ENCODE data around the gene ADK. TPM values are rescaled to one million over a fixed set of nuclear protein-coding genes. Genes with fewer than 3 reads are reported as not detected.

The ADK gene
- total and polyA plus RNA-seq, 7 donors = 17.8 to 32.3 (median 23.6) TPM

DNA sequence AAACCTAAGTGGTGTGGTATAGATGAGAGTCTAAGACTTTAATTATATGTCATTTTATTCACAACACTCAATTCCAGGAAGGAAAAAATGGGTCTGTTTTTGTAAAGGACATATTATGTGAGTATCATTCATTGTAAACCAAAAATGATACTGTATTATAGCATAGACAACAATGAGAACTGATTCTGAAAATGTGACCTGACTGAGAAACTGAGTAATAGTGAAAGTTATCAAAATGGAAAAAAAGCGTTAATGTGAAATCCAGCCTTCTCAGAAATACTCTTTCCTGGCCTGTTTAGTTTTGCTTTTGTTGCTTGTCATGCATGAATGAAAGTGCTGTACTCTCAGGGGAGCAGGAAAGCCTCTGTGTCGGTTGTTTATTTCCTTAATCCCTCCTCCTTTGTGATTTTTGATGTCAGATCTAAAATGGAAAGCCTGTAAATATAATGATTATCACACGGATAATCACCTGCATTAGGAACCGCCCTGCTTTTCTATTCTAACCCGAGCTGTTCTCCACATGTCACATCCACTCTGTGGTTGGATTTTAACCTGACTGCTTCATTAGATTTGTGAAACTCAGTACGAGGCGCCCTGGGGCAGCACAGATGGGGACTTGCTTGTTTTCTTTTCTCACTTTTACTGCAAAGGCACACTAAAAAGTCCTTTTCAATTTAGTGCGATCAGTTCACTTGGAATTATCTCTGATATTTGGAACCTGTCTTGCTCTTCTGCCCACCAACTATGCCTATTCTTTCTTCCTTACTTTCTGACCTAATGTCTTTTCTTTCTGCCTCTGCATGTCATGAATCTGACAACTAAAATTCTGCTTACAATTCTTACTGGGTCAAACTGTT lies 434.4 kb downstream of the ADK start:
- TF ChIP-seq, protein P1, sequence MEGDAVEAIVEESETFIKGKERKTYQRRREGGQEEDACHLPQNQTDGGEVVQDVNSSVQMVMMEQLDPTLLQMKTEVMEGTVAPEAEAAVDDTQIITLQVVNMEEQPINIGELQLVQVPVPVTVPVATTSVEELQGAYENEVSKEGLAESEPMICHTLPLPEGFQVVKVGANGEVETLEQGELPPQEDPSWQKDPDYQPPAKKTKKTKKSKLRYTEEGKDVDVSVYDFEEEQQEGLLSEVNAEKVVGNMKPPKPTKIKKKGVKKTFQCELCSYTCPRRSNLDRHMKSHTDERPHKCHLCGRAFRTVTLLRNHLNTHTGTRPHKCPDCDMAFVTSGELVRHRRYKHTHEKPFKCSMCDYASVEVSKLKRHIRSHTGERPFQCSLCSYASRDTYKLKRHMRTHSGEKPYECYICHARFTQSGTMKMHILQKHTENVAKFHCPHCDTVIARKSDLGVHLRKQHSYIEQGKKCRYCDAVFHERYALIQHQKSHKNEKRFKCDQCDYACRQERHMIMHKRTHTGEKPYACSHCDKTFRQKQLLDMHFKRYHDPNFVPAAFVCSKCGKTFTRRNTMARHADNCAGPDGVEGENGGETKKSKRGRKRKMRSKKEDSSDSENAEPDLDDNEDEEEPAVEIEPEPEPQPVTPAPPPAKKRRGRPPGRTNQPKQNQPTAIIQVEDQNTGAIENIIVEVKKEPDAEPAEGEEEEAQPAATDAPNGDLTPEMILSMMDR (IDR thresholded peaks at IDR 0.05) = no peak
- Histone ChIP-seq H3K27me3 (ENCODE audit: insufficient read depth in 3 of 3, low read length in 2 of 3) (no peaks in the 10 kb centered on the region), H3K9me3 (no peaks in the 10 kb centered on the region), H3K4me3 (peak overlapping the region; percentile 46), H3K36me3 (ENCODE audit: insufficient read depth in 1 of 2, low read depth in 1 of 2) (no peaks in the 10 kb centered on the region), H3K4me1 (peaks cover 48% of the 10 kb centered on the region), H3K27ac (peak overlapping the region; percentile 52)
- 15 to 25% (median 15%) methylated on average over 8 of the region's 8 CpGs for WGBS, 3 donors
- DNase-seq = no peak
- no peak for ATAC-seq
- intact Hi-C loops (cut with DNase I) = no loop called here

DNA sequence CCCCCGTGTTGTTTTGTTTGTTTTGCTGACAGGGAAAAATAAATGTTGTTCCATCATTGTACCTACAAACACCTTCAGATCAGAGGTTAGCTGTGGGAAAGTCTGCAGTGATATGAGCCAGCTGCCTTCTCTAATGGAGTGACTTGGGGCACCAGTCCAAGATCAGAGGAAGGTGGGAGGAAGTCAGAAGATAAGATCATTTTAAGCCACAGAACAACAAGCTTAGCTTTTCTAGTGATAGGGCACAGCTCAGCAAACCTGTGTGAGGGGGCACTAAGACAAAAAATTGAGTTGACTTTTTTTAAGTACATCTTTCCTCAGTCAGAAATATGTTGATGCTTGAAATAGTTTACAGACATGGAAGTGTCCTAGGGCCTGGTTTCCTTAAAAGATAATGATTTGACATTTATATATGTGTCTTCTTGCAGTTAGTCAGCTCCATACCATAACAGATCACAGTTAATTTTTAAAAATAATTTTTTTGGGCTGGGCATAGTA lies 435.1 kb downstream of the ADK start:
- WGBS, 3 donors = 1 to 3% (median 2%) methylated on average over 1 of the region's 1 CpG
- Histone ChIP-seq H3K4me3 (peak overlapping the region; percentile 46), H3K4me1 (peaks cover 55% of the 10 kb centered on the region), H3K36me3 (ENCODE audit: insufficient read depth in 1 of 2, low read depth in 1 of 2) (no peaks in the 10 kb centered on the region), H3K27me3 (ENCODE audit: insufficient read depth in 3 of 3, low read length in 2 of 3) (no peaks in the 10 kb centered on the region), H3K27ac (peak overlapping the region; percentile 52), H3K9me3 (no peaks in the 10 kb centered on the region)
- DNase-seq (no peak), ATAC-seq (no peak)
- TF ChIP-seq, protein P1 (IDR thresholded peaks at IDR 0.05) = no peak
- intact Hi-C loops (cut with DNase I) = no loop called here

DNA sequence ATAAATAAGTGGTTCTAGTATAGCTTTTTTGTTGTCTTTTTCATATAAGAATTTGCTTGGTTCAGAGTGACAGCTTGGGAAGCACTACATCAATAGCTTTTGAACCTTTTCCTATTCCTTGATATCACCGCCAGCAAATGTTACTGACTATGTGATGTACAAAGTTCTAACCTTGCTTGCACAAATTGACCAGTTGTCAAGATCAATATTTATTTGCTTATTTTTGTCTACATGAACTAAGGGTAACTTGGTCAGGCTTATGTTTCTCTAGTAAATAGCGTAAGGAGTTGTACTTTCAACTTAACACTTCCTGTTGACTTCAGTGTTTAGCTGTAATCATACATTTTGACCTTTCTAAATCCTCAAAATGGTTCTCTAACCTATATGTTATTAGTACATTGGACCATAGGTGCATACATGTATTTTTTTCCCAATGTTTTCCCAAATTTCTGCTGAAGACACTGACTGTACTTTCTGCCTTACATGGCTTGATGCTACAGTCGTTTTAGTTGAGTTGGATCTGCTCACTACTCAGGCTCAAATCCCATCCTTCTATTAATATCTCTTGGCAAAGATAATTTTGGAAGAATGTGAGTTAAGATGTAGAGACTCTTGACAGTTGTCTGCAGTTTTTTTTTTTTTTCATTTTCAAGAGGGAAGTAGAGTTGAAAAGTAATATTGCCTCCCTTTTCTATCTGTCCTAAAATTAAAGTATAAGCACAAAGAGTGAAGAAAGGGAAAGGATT lies 436.3 kb downstream of the ADK start:
- 56 to 68% (median 56%) methylated on average over 3 of the region's 3 CpGs for WGBS, 3 donors
- intact Hi-C loops (cut with DNase I) = no loop called here
- TF ChIP-seq, protein P1 (IDR thresholded peaks at IDR 0.05) = no peak
- H3K36me3 ChIP-seq (ENCODE audit: insufficient read depth in 1 of 2, low read depth in 1 of 2) = no peaks in the 10 kb centered on the region
- ATAC-seq = no peak
- peaks cover 65% of the 10 kb centered on the region for H3K4me1 ChIP-seq
- H3K27ac ChIP-seq = peak overlapping the region; percentile 19
- no peaks in the 10 kb centered on the region for H3K9me3 ChIP-seq
- no peak overlapping the region for H3K4me3 ChIP-seq
- DNase-seq = no peak
- no peaks in the 10 kb centered on the region for H3K27me3 ChIP-seq (ENCODE audit: insufficient read depth in 3 of 3, low read length in 2 of 3)

DNA sequence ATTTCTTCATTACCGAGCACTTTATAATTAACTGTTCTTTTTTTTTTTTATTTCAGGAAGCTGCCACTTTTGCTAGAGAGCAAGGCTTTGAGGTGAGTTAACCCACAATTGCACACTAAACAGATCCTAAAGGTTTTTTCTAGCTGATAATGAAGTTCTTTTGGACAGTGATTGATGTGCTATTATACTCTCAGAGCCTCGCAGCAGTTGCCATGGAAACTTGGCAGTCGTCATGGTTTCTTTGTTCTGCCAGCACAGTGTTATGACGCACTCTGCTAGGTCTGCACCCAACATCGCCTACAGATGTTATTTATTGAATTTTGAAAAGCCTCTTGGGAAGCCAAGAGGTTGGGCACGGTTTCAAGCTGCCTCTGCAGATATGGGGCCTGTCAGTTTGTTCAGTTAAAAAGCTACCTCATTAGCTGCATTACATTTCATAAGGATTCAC lies 438.2 kb downstream of the ADK start:
- DNase-seq = peak; percentile 62 to 87
- Histone ChIP-seq H3K9me3 (no peaks in the 10 kb centered on the region), H3K27me3 (ENCODE audit: insufficient read depth in 3 of 3, low read length in 2 of 3) (no peaks in the 10 kb centered on the region), H3K27ac (no peak overlapping the region), H3K4me3 (no peak overlapping the region), H3K4me1 (peaks cover 68% of the 10 kb centered on the region), H3K36me3 (ENCODE audit: insufficient read depth in 1 of 2, low read depth in 1 of 2) (no peaks in the 10 kb centered on the region)
- intact Hi-C loops (cut with DNase I) = no loop called here
- WGBS, 3 donors = 6 to 11% (median 8%) methylated on average over 6 of the region's 6 CpGs
- peak; percentile 70 to 91 (median 88) for ATAC-seq
- TF ChIP-seq, protein P1 (IDR thresholded peaks at IDR 0.05) = no peak
